HFF-Myc (cell line): Measurements from ENCODE around the gene CCDC68.

Experiments used
- DNase-seq: peaks from one replicate; pipeline ENCODE4 v3.0.0-alpha.2; 2011; ENCODE audit warnings: low read depth; ENCODE audit errors: extremely low read depth
- H3K4me3 ChIP-seq: replicated peaks from 2 replicates; pipeline ENCODE4 v1.5.1; 2011; ENCODE audit warnings: low read depth, mild to moderate bottlenecking, control low read depth, low read length
- CTCF ChIP-seq: IDR thresholded peaks from 2 replicates; pipeline ENCODE4 v1.5.1; 2012; ENCODE audit warnings: mild to moderate bottlenecking, low read depth, low read length, control low read depth; ENCODE audit errors: missing control alignments

Gene CCDC68

GRCh38 chr18:54945576-54946125 is 13.6 kb downstream of the CCDC68 start:
- H3K4me3 ChIP-seq, result no peak overlapping the region
- TF ChIP-seq CTCF, result no peak
- no peak for DNase-seq

- no peak for TF ChIP-seq CTCF
- DNase-seq, result no peak
These were observed 16.7 kb downstream of the CCDC68 start for GRCh38 chr18:54942569-54942968.

GRCh38 chr18:54942144-54942543 is 17.1 kb downstream of the CCDC68 start:
- DNase-seq, result no peak
- H3K4me3 ChIP-seq, result no peak overlapping the region
- TF ChIP-seq CTCF, result no peak

More at GRCh38 chr18:54942569-54942968, 16.7 kb downstream of the CCDC68 start:
- H3K4me3 ChIP-seq, result no peak overlapping the region

- TF ChIP-seq CTCF, result no peak
- H3K4me3 ChIP-seq, result no peak overlapping the region
- DNase-seq, result no peak
These were observed 19.8 kb downstream of the CCDC68 start for GRCh38 chr18:54939361-54939917.

GRCh38 chr18:54938506-54938905 is 20.8 kb downstream of the CCDC68 start:
- H3K4me3 ChIP-seq, result no peak overlapping the region
- TF ChIP-seq CTCF, result no peak
- no peak for DNase-seq

GRCh38 chr18:54932472-54932871 is 26.8 kb downstream of the CCDC68 start:
- H3K4me3 ChIP-seq, result no peak overlapping the region
- DNase-seq, result no peak
- TF ChIP-seq CTCF, result no peak

- no peak for TF ChIP-seq CTCF
- DNase-seq, result no peak
- no peak overlapping the region for H3K4me3 ChIP-seq
These were observed 28.1 kb downstream of the CCDC68 start for GRCh38 chr18:54931152-54931551.
